ENCODE data around the gene KRT7.

Gene KRT7

DNA sequence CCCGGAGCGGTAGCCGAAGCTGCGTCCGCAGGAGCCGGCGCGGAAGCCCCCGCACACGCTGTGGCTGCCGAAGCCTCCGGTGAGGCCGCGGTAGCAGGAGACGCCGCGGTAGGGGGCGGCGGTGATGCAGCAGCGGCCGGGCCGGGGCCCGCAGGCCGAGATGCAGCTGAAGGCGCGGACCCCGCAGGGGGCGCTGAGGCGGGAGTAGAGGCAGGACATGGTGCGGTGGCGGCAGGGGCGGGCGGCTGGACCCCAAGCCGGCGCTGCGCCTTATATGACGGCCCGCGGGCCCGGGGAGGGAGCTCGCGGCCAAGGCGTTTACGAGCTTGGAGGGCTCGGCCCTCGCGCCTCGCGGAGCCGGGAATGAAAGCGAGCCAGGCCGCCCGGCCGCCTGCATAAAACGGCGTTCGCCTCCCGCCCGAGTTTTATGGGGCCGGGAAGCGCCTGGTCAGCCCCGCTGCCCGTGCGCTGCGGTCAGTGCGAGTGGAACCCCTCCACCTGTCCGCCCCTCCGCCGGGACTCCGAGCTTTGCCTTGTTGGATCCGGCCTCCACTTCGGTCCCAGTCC, 25.4 kb downstream of the KRT7 start:
- no peak for DNase-seq

DNA sequence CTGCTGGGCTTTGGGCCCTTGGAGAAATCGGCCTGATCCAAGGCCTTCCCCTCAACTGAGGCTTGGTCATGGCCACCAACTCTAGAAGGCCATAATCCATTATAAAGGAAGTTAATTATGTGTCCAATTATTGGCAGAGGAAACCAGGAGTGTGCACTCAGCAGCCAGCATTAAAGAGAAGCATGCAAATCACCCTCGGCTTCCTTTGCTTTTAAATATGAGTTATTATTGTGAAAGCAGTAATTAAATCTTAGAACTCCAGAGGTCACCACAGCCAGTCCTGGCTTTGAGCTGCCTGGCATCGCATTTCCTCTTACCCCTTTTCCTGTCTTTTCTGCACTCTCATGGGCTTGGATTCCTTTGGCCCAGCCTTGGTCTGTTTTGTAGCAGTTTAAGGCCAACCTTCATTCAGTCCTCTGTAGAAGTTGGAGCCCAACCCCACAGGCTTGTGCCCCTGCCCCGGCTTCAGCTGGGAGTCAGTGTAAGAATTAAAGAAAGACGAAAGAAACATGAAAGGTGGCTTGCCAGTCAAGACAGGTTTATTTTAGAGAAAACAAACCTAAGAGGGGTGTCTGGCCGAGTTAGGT, 26.7 kb downstream of the KRT7 start:
- DNase-seq, result no peak

DNA sequence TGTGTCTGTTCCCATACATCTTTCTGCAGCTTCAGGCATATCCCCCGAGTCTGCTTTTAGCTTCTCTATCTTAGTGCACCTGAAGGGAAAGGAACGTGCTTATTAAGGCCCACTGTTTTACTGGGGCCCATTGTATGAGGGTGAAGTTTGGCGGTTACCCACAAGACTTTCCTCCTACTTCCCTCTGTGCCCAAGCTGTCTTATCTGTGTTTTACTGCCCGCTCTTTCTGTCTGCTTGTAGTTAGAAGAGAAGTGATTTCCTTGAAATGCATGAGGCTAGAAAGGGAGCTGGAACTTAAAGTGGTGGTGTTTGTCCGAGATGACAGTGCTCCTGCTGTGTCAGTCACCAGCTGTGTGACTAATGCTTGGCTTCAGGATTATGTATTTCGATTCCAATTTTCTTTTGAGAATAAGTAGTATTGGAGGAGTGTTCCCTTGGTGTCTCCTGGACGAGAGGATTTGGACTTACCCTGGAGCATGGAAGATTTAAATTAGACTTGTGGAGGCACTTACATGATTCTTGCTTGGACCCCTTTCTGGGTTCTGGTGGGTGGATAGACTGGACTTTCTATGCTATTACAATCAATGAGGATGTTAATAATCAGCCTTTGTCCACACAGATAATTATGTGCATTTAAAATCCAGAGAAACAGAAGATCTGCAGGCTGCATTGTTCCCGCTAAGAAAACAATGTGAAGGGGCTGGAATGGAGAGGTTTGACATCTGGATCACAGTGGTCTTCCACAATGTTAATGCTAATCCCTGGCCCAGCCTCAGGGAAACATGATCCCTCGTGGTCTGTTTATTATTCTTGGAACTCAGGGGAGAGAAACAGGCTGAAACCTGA, 27.5 kb downstream of the KRT7 start:
- peak; percentile 54 for DNase-seq

- no peak for DNase-seq
Observed at GRCh38 chr12:52261208-52261484, 28.1 kb downstream of the KRT7 start.

DNA sequence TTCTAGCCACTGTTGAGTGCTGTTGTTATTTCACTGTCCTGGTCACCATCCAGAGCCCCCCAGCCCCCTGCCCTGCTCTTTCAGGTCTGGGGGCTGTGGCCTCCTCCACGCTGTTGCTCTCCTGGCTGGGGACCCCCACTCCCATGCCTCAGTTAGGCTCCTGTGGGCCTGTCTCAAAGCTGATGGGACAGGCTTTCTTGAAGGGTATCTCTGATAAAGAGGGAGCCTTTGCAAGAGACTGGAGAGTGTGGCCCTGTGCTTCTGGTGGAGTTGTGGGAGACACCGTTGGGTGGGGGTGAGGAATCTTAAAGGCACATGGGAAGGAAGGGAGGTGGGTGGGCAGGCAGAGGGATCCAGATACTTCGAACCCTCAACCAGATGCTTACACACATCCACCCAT, 29.2 kb downstream of the KRT7 start:
- no peak for DNase-seq

GRCh38 chr12:52263761-52264434, 30.9 kb downstream of the KRT7 start:
- DNase-seq, result no peak

GRCh38 chr12:52264435-52264825, 31.4 kb downstream of the KRT7 start:
- DNase-seq, result no peak

- DNase-seq, result no peak
Observed at GRCh38 chr12:52266514-52266913, 33.5 kb downstream of the KRT7 start.

GRCh38 chr12:52267266-52267665, 34.2 kb downstream of the KRT7 start:
- no peak for DNase-seq

GRCh38 chr12:52267699-52268098, 34.7 kb downstream of the KRT7 start:
- DNase-seq, result no peak

GRCh38 chr12:52268212-52268611, 35.2 kb downstream of the KRT7 start:
- no peak for DNase-seq

DNA sequence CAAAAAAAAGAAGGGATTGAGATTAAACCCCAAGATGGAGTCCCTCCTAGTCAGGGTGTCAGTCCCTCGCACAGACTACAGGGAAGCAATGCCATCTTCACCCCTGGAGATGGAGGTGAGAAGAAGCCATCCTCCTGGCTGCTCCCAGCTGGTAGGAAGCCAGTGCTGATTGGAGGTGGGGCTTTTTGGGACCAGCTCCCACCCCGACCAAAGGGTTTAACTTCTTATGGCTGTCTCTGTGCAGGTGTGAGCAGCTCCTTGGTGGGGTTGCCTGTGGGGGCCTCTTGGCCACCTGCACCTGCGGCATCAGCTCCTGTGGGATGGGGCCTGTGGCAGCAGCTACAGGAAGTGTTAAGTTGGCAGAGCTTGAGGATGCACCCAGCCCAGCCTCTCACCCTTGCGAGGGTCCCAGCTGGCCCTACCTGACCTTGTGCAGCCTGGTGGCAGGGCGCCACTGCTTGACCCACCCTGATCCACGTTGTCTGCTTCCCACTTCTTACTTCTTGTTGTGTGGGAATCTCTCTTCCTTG, 37.6 kb downstream of the KRT7 start:
- DNase-seq, result no peak

GRCh38 chr12:52271158-52271557, 38.1 kb downstream of the KRT7 start:
- no peak for DNase-seq

GRCh38 chr12:52274521-52275120, 41.6 kb downstream of the KRT7 start, which contains the start of gene KRT86:
Gene KRT86, plus strand, starts transcription at chr12:52274645. Its CDS starts 27,272 bp downstream, at chr12:52301917.
- no peak for DNase-seq

DNA sequence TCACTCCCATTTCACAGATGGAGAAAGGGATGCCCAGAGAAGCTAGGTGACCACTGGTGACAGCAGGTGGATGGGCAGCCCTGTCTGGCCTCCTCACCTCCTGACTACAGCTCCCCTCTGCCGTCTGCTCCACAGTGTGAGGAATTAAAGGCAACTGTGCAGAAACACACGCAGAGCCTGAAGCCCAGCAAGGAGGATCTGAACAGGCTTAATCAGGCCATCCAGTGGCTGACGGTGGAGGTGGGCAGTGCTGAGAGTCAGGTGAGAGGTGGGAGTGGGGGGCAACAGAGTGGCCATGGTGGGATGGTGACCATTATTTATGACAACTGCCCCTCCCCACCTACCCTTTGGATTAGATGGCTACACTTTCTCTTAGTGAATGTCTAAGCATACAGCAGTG, 42.6 kb downstream of the KRT7 start:
- DNase-seq, result no peak

GRCh38 chr12:52277486-52278245, 44.6 kb downstream of the KRT7 start:
- no peak for DNase-seq

GRCh38 chr12:52278575-52279421, 45.8 kb downstream of the KRT7 start:
- peak; percentile 49 for DNase-seq

DNA sequence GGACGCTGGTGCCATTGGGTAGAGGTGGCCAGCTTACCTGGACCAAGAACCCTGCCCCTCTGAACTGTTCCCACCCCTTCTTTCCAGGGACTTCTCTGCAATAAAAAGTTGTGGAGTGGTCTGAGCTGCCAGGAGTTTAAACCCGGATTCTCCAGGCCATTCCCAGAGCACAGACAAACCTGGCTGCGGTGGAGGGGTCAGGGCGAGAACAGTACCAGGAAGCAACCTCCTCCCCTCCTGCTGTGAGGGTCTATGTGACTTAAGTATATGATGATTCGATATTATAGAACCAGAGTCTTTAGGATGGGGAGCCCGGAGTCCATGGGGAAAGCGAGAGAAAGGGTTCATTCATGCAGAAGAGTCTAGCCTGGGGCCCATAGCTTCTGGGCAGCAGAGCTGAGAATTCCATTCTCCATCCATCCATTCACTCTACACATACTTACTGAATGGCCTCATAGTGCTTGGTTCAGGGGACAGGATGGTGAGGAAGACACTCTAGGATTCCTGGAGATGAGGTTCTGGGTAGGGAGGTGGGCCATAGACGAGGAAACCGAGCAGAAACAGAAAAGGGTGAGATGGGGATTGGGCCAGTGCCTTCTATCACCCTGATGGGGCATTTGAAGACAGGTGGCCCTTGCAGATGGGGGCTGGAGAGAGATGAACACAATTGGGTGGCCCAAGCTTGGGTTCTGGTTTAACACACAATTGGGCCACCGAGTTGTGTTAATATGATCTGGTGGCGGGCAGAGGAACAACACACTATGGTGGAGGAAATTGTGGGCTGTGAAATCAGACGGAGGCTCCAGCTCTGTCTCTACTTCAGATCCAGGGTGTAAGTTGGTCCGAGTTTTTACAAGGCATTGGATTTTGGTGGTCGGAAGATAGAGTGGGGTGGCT, 46.6 kb downstream of the KRT7 start:
- DNase-seq, result no peak

GRCh38 chr12:52280319-52280795, 47.3 kb downstream of the KRT7 start:
- DNase-seq, result no peak

Data from hematopoietic multipotent progenitor cell treated with erythropoietin and hydrocortisone succinate and interleukin-3 and kit ligand, for 8 days (in vitro differentiated cells).